K562 (cell line): Measurements from ENCODE around the gene CHCHD5. TPM values are rescaled to one million over a fixed set of nuclear protein-coding genes. Genes with fewer than 3 reads are reported as not detected.
A peak's percentile ranks its signal among the peaks of the same experiment; 100 is the strongest.

Source experiments
- BRCA1 ChIP-seq, 2 experiments: fragments of 450-650 bp in 1 of 2; sonication (generic) in 1 of 2; formaldehyde crosslinking in 1 of 2; IDR thresholded peaks; 2 replicates each; pipeline versions ENCODE4 v1.5.0 to v1.6.1; 2017 to 2020; ENCODE audit warnings: mild to moderate bottlenecking in 1 of 2, missing genetic modification reagents in 1 of 2
- polyA plus RNA-seq, 8 experiments: library from polyadenylated mRNA; depleted of rRNA in 4 of 8; stranded (reverse) in 5 of 8; unstranded in 3 of 8; fragments of >200 nt; fragmentation: Nextera tagmentation in 2 of 8; fragmentation: Illumina TruSeq in 1 of 8; extraction: Ambion mirVana in 2 of 8; extraction: Trizol in 1 of 8; gene quantifications; 2 replicates each; pipeline versions ENCODE4 v1.2.1 to v1.2.3, GENCODE V29; 2011 to 2014; ENCODE audit warnings: inconsistent platforms in 1 of 8, missing spikeins in 1 of 8
- total RNA-seq, 7 experiments: library from RNA; depleted of rRNA in 6 of 7; stranded (reverse); fragments of >200 nt in 6 of 7; fragmentation: Illumina TruSeq in 2 of 7; extraction: Trizol in 2 of 7; gene quantifications; 2 replicates each; pipeline versions ENCODE4 v1.2.1 to v1.2.3, GENCODE V29; 2011 to 2021; ENCODE audit warnings: low replicate concordance in 1 of 7
- TF ChIP-seq, protein P1 (sequence below), 2 experiments: fragments of 450-650 bp in 1 of 2; sonication (generic) in 1 of 2; formaldehyde crosslinking in 1 of 2; IDR thresholded peaks; 2 replicates each; pipeline versions ENCODE4 v1.7.1 to v1.9.0; 2016 to 2022; ENCODE audit warnings: inconsistent platforms in 1 of 2, mild to moderate bottlenecking in 1 of 2, missing genetic modification reagents in 1 of 2
- TF ChIP-seq, protein P2 (sequence below): fragments of 250-450 bp; sonication (Bioruptor Pico); IDR thresholded peaks from 2 replicates; pipeline ENCODE4 v1.5.0; 2020; ENCODE audit warnings: mild to moderate bottlenecking
- TF ChIP-seq, protein P3 (sequence below): fragments of 450-650 bp; formaldehyde crosslinking; IDR thresholded peaks from 2 replicates; pipeline ENCODE4 v1.4.0; 2022; ENCODE audit warnings: missing genetic modification characterization

Gene CHCHD5
- total and polyA plus RNA-seq, 9 of the 15 experiments (the other 6 are each of a cell fraction or from before 2014, with no cell fraction given): 7.4 to 79.3 (median 33.4) TPM

DNA sequence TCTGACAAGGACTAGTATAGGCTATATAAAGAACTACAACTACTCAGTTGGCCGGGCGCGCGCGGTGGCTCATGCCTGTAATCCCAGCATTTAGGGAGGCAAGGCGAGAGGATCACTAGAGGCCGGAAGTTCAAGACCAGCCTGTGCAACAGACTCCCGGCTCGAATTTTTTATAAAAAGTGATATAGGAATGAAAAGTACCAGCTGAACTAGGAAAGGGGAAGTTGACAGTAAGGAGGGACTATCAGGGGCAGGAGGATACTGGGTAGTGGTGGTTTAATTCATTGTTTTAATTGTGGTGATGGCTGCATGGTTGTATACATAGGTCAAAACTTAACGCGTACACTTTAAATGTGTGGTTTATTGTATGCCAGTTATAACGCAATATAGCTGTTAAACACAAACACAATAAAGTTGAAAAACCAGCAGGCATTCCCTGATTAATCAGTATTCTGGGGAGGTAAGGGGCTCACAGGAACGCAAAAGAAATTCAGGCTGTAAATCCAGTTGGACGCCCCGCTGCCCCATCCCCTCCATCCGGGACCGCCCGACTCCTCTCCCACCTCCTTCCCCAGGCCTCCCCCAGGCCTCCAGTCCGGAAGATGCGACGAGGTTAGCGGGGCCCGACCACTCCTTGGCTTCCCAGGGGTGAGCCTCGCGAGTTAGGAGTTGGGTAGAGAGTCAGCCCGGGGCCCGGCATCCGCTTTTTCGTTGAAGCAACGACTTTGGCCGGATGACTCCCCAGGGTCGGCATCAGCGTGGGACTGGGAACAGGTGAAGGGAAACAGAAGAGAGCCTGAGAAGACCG is 42.9 kb upstream of the CHCHD5 start (continued):
- TF ChIP-seq, protein P1, sequence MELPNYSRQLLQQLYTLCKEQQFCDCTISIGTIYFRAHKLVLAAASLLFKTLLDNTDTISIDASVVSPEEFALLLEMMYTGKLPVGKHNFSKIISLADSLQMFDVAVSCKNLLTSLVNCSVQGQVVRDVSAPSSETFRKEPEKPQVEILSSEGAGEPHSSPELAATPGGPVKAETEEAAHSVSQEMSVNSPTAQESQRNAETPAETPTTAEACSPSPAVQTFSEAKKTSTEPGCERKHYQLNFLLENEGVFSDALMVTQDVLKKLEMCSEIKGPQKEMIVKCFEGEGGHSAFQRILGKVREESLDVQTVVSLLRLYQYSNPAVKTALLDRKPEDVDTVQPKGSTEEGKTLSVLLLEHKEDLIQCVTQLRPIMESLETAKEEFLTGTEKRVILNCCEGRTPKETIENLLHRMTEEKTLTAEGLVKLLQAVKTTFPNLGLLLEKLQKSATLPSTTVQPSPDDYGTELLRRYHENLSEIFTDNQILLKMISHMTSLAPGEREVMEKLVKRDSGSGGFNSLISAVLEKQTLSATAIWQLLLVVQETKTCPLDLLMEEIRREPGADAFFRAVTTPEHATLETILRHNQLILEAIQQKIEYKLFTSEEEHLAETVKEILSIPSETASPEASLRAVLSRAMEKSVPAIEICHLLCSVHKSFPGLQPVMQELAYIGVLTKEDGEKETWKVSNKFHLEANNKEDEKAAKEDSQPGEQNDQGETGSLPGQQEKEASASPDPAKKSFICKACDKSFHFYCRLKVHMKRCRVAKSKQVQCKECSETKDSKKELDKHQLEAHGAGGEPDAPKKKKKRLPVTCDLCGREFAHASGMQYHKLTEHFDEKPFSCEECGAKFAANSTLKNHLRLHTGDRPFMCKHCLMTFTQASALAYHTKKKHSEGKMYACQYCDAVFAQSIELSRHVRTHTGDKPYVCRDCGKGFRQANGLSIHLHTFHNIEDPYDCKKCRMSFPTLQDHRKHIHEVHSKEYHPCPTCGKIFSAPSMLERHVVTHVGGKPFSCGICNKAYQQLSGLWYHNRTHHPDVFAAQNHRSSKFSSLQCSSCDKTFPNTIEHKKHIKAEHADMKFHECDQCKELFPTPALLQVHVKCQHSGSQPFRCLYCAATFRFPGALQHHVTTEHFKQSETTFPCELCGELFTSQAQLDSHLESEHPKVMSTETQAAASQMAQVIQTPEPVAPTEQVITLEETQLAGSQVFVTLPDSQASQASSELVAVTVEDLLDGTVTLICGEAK (IDR thresholded peaks at IDR 0.05): peak; percentile 32; the same call in 1 of the 2 replicates
- TF ChIP-seq, protein P1 (CRISPR knock-in tag; IDR thresholded peaks at IDR 0.05): no peak
- TF ChIP-seq, protein P2, sequence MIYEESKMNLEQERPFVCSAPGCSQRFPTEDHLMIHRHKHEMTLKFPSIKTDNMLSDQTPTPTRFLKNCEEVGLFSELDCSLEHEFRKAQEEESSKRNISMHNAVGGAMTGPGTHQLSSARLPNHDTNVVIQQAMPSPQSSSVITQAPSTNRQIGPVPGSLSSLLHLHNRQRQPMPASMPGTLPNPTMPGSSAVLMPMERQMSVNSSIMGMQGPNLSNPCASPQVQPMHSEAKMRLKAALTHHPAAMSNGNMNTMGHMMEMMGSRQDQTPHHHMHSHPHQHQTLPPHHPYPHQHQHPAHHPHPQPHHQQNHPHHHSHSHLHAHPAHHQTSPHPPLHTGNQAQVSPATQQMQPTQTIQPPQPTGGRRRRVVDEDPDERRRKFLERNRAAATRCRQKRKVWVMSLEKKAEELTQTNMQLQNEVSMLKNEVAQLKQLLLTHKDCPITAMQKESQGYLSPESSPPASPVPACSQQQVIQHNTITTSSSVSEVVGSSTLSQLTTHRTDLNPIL: 0 out of 2 replicates have a peak, but pooled peaks have one; percentile 25
- no peak for TF ChIP-seq BRCA1 (IDR thresholded peaks at IDR 0.05)
- no peak for TF ChIP-seq BRCA1 (CRISPR knock-in tag; IDR thresholded peaks at IDR 0.05)
- TF ChIP-seq, protein P3, sequence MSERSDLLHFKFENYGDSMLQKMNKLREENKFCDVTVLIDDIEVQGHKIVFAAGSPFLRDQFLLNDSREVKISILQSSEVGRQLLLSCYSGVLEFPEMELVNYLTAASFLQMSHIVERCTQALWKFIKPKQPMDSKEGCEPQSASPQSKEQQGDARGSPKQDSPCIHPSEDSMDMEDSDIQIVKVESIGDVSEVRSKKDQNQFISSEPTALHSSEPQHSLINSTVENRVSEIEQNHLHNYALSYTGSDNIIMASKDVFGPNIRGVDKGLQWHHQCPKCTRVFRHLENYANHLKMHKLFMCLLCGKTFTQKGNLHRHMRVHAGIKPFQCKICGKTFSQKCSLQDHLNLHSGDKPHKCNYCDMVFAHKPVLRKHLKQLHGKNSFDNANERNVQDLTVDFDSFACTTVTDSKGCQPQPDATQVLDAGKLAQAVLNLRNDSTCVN (CRISPR knock-in tag): no peak
- TF ChIP-seq, all 486 proteins: peak for 65
